A549 (cell line): Measurements from ENCODE around the gene SLC8A2.

Source experiments
- BHLHE40 ChIP-seq: IDR thresholded peaks from 2 replicates; pipeline ENCODE4 v1.6.1; 2012; ENCODE audit warnings: low read depth, low read length, inconsistent platforms
- RCOR1 ChIP-seq: fragments of 150-350 bp; IDR thresholded peaks from 2 replicates; pipeline ENCODE4 v1.6.1; 2014; ENCODE audit warnings: antibody characterized with exemption, low read length, low read depth
- ZSCAN20 ChIP-seq: fragments of 250-450 bp; sonication (Bioruptor Pico); IDR thresholded peaks from 2 replicates; pipeline ENCODE4 v1.8.0; 2022; ENCODE audit warnings: mild to moderate bottlenecking, moderate library complexity

- no peak for TF ChIP-seq BHLHE40
- no peak for TF ChIP-seq RCOR1
- TF ChIP-seq ZSCAN20 (CRISPR knock-in tag) = no peak
These were observed 89.9 kb downstream of the SLC8A2 start for GRCh38 chr19:47381653-47382279.
